ENCODE measurements around the gene WIPF1.

The WIPF1 gene, protein sequence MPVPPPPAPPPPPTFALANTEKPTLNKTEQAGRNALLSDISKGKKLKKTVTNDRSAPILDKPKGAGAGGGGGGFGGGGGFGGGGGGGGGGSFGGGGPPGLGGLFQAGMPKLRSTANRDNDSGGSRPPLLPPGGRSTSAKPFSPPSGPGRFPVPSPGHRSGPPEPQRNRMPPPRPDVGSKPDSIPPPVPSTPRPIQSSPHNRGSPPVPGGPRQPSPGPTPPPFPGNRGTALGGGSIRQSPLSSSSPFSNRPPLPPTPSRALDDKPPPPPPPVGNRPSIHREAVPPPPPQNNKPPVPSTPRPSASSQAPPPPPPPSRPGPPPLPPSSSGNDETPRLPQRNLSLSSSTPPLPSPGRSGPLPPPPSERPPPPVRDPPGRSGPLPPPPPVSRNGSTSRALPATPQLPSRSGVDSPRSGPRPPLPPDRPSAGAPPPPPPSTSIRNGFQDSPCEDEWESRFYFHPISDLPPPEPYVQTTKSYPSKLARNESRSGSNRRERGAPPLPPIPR

DNA sequence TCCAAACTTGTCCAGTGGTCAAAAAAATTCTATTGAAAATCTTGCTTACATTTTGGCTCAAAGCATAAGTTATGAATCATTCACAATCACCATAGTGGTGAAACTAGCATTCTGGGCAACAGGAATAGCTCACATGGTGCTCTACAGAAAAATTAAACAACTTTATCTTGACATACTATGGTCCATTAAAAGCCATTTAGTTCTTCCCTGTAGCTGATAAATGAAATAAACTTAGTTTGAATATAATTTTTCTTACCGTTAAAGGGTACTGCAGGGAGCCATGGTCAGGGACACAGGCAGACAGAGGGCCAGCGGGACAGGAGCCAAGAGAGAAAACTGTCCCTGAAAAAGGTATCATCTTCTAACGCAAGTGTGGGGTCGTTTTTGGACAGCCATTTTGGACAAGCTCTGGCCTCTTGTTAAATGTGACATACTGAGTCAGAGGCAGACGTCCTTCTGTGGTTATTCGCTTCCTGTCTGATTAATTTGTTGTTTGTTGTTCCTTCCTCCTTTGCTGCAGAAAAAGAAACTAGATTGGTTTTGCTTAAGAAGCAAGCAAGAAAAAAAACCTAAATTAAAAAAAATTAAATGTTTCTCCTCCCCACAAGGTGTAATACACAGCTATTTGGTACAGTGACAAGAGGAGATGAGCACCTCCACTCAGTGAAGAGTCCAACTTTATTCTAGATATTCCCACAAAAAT is at the start of gene WIPF1:
TSS of gene WIPF1 (minus strand) at position 460 of the 703 bp plus-strand sequence. CDS start 12,231 bp downstream, outside the sequence.
- DNase-seq: no peak

DNA sequence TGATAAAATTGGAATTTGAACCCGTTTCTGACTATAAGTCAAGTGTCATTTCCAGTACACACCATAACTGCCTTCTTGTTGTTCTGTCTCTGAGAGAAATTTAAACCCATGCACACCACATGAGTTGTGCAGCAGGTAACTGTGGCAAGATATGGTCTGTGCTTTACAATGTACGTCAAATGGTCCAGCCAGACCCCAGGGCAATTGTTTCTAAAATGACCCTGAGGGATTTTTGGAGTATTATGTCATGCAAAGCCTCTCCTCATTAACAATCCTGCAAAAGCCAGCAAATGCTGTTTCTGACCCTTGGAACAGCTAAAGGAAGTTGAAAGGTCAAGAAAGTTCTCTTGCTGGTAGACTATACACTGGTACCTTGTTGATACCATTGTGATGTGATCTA is 47.7 kb upstream of the WIPF1 start:
- DNase-seq: no peak

DNA sequence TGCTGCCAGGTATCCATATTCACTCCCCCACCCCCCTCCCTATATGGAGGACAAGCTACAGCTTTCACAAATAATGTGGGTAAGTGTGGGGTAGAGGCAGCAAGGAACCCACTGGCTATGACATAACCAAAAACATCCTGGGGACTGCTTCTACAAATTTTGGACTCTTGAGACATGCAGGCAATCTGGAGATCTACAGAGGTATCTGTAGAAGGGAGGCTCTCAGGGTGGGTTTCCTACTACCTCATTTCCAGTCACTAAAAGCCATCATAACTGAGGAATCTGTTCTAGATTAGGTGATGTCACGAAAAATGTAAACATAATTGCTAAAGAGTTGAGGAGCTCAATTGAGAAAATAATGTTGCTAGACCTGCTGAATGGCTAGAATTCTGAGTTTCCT is 46.8 kb upstream of the WIPF1 start:
- DNase-seq: no peak

DNA sequence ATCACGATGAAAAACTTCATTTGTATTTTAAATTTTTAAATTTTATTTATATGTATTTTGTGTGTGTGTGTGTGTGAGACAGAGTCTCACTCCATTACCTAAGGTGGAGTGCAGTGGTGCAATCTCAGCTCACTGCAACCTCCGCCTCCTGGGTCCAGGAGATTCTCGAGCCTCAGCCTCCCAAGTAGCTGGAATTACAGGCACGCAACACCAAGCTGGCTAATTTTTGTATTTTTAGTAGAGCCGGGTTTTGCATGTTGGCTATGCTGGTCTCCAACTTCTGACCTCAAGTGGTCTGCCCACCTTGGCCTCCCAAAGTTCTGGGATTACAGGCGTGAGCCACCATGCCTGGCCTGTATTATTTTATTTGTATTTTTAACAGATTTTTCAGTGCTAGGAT is 45.8 kb upstream of the WIPF1 start:
- no peak for DNase-seq

DNA sequence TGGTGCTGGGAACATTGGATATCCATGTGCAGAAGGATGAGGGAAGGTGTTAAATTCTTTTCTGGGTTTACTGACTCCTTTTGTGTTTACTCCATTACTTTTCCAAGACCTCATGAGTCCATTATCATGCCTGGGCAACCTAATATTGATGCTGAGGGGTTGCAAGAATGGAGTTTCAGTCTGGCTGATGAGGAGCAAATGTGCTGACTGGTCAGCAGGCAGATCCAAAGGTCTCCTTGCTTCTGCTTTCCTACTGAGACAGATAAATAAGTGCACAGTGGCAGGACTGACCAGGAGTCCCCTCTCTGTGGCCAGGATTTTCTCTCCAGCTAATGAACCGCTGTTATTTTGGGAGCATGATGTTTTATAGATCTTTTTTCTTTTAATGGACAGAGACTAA is 43.6 kb upstream of the WIPF1 start:
- no peak for DNase-seq

DNA sequence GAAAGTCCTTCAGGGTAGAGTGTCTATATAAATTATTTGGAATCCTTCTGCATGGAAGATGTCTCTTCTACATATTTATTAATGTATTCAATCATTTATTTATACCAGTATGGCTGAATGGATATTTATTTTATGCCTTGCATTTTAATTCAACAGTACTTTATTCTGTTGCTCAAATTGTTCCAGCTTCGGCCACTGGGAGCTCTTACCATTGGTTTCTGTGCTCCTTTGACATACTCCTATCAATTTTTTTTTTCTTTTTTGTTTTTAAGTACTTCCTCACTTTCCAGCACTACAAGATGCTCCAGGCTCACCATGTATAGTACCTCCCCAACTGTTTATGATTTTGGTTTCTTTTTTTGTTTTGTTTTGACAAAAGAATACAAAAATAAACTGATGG is 39.4 kb upstream of the WIPF1 start:
- DNase-seq: no peak

DNA sequence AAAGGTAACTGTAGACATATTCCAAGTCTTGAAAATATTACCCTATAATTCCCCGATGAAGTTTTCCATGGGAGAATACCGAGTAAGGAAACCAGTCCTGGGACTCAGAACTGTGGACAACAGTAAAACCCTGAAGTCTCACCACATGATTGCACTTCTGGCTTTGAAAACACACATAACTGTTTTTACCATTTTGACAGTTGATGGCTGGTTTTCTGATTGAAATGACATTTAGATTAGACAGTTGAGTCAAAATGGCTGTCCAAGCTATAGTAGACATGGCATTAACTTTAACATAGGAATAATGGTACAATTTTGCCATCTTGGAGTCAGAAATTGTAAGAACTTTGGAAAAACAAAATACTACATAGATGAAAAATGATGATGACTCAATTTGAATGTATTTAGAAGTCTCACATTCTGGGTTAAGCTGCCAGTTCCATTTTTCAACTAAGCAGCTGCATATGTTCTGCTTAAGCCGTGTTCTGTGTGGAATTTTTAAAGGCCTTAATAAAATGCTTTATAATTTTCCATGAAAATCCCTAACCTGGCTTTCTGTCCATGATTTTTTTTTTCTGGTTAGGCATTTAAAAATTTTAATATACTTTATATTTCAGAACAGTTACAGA is 38.3 kb upstream of the WIPF1 start:
- no peak for DNase-seq

DNA sequence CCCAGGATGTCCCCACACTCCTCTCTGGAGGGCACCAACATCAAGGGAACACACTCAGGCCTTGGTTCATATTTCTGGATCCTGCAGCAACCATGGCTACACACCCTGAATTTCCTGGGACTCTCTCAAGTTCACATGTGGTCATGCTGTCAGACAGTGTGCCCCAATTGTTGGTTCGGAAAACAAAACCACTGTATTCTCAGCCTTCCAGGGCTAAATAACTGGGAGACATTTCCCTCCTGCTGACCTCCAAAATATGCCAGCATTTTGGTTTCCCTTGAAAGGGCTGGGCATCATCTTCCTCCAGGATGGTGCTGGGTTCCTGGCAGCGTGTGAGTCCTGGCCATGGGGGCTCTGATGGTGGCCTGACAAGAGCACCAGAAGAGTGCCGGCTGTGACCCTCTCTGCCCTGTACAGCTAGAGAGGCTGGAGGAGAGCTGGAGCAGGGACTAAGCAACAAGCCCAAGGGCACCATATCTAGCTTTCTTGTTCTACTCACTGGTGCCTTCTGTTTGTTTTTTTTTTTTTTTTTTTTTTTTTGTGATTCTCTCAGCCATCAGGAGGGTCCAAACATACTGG is 37.5 kb upstream of the WIPF1 start:
- DNase-seq: no peak

DNA sequence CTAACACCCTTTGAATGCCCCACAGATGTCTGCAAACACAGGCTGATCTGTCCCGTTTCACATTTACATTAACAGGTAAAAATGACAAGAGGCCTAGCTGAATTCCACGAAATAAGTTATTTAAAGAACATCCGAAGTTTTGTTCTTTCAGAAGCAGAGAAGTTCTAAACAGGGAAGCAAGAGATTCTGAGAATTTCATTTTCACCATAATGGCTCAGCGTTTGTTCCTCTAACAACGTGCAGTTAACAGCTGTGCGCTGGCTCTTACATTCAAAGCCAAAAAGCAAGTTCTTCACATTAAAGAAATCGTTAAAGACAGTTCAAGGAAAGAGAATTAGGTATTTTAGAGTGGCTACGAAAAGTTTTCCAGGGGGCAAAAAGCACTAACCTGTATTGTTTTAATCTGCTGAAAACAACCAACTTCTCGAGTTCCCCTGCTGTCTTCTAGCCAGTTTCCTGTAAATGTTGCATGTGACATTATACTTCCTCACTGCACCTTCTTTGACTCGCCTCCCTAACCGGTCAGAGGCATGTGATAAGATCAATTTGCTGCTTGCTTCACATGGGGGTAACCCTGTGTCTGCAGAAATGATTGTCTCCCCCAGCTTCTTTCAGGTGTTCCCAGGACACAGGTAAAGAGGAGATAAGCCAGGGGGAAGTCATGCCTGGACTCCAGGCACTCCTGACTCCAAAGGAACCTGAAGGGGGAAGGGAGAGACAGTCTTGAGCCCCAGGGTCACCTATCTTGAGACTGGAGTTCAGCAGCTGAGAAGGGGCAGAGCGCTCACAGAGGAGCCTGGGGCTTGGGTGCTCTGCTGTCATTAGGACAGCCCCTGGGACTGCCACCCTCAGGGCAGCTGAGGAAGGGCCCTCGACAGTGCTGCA is 36.8 kb upstream of the WIPF1 start:
- no peak for DNase-seq

DNA sequence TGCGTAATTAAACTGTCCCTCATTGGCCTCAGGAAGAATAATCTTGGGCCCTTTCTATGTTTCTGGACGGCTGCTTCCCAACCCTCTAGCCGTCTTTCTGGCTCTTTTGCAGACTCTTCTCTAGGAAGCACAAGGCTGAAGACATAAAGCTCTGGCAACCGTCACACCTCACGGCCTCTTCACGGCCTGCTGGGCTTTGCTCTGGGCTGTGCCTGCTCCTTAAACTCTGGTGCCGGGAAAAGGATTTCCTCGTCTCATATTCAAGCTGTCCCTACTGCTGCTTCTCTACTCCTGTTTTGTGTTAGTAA is 36.0 kb upstream of the WIPF1 start:
- DNase-seq: no peak

DNA sequence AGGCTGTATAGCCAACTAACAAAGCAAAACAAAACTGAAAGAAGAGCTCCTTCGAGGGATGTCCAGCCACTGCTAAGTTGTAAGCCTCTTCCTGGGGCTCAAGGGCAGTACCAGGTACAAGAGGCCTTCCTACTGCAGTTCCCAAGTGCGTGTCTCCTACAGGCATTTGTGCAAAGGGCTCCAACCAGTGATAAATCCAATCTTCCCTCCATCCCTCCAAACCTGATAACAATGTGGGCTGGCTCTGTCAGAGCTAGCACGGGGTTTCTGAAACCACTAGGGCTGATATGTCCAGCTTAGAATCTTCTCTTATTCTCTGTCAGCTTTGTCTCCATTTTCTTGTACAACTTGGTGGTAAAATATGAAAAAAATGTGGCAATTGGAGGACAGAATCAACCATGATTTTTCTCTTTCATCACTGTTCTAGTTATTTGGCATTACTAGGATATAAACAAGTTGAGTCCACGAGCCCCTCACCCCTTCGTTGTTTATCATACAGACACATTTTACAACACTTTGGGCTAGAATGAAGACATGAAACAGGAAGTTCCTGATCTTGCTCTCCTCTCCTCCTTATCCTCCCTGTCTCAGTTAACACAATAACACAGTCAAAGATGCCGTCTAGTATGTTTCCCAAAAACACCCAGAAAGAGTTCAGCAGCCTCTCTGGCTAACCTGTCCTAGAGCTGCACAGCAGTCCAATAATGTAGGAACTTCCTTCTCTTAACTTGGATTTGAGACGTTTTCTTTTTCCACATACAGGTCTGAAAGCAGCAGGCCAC is 35.4 kb upstream of the WIPF1 start:
- no peak for DNase-seq

DNA sequence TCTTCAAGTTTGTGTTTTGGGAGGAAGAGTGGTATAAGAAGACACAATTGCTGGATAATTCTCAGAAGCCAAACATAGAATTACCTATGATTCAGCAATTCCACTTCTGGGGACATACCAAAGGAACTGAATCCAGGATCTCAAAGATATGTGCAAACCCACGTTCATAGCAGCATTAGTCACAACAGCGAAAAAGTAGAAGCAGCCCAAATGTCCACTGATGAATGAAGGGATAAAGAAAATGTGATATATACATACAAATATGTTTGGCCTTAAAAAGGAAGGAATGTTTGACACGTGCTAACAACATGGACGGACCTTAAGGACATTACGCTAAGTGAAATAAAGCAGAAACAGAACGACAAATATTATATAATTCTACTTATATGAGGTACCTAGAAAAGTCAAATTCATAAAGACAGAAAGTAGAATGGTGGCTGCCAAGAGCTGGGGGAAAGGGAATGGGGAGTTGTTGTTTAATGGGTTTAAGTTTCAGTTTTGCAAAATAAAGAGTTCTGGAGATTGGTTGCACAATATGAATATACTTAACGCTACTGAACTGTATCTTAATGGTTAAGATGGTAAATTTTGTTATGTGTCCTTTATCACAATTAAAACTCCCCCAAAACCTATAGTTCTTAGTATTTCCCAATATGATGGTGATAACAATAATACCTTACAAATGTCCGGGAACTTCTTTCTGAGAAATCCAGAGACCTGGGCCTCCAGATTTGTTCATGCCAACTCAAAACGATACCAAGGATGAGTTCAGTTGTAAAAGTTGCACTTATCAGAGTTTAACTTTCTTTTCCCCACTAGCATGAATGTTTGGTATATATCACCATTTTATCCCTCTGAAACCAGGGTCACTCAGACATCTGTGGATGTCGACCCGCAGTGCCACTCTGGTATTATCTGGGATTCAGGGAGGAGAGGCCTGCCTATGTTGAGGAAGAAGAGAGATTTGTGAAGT is 33.7 kb upstream of the WIPF1 start:
- no peak for DNase-seq

DNA sequence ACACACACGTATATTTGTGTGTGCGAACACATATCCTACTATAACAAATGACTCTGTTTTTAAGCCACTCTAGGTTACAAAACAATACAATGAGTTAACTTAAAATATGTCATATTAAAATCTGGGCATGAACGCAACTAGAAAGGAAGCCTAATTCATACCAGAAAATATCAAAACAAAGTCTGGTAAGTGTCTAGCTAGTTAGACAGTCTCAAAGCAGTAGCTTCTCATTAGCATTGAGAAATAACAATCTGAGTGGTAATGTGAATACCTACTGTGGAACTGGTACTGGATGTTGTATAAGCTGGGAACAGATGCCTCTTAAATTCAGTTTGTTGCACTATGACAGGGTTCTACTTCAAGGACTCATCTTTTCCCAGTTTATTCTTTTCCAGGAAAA is 32.5 kb upstream of the WIPF1 start:
- no peak for DNase-seq

DNA sequence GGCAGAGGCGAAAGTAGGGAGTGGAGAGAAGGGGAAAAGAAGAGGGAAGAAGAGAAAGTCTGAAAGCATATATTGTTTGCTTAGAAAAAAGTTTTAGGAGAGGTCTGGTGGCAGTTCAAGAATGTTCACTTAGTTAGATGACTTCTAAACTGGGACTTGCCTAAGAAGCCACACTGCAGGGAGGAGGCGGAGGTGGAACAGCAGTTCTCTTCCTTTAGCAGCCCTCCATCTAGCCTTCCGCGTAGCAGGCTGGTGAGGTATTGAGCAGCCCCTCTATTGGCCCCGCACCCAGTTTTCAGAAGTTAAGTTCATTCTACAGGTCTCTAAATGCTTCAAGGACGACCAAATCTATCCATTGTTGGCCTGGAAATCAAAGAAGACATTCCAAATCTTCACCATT is 31.9 kb upstream of the WIPF1 start:
- DNase-seq: no peak

DNA sequence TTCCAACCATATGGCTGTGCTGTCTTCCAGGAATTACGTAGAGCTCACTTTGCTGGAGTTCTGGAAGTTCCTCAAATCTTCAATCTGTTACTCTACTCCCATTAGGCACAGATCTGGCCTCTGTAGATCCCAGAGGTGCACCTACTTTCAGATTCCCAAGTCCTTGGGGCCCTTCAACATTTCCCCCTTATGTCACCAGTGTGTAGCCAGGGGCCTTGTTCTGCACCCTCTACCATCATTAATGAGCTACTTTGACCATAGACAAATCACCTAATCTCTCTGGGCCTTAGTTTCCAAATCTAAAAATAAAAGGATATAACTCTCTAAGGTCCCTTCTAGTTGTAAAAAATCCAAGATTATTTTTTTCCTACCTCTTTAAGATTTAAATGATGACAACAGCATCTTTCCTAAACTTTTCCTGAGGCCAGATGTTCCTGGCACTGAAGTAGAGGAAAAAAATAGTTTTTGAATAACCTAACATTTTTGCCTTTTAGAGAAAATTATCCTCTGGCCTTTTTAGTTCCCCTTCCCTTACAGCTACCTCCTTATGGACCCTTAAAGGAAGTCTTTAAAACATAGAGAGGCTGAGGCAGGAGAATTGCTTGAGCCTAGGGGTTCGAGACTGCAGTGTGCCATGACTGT is 31.0 kb upstream of the WIPF1 start:
- no peak for DNase-seq

DNA sequence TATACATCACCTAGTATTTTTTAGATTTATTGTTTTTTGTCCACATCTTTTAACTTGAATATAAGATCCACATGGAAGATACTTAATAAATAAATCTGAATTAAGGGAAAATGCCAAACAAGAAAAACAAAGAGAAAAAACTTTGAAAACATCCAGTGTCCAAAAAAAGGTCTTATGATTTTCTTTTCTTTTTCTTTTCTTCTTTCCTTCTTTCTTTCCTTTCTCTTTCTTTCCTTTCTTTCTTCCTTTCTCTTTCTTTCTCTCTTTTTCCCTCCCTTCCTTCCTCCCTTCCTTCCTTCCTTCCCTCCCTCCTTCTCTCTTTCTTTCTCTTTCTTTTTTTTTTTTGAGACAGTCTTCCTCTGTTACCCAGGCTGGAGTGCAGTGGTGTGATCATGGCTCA is 29.6 kb upstream of the WIPF1 start:
- no peak for DNase-seq

DNA sequence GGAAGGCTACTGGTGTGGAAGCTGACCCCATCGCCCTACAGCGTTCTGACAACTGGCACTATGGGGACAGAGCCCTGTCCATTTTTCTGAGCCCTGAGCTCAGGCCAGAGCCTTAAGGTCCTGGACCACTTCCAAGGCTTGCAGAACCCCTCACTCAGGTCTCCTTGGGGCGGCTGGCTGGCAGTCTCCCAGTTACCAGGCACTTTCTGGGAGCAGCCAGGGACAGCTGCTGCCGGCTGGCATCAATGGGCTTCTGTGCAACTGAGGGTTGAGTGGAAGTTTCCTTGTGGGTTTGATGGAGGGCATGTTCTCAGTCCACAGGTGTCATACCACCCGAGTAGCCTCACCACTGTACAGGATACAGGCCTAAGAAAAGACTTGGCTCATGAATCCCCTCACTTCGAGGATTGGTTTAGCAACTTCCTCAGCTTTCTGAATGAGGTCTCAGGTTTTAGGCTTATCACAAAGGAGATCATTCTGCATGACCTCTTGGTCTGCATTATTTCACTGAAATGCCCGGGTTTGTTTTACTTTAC is 27.4 kb upstream of the WIPF1 start:
- DNase-seq: no peak

DNA sequence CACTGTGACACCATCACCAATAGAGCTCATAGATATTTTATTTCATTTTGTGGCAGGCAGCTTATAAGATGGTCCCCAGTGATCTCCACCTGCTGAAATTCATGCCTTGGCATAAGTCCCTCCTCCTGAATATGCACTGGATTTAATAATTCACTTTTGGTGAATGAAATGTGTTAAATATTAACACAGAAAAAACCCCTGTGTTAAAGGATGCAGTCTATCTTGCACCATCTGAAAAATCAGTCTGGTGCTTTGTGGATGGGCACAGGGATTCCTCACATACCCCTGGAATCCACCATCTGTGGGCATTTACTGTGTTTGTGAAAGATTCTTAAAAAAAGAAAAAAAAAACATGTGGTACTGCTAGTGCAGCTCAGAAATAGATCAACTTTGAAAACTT is 26.1 kb upstream of the WIPF1 start:
- no peak for DNase-seq

DNA sequence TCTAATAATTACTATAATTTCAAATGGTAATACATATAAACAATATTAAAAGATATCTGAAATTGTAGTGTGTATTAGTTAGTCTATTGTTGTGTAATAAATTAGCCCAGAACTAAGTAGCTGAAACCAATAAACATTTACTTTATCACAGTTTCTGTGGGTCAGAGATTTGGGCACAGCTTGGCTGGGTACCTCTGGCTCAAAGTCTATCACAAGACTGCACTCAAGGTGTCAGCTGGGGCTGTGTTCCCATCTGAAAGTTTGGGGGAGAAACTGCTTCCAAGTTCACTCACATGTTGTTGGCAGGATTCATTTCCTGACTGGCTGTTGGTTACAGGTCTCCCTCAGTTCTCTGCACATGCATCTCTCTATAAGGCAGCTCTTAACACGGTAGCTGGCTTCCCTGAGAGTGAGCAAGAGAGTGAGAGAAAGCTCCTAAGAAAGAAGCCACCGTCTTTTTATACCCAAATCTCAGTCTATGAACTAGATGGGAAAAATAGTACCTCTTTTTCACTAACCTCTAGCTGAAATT is 25.6 kb upstream of the WIPF1 start:
- no peak for DNase-seq

DNA sequence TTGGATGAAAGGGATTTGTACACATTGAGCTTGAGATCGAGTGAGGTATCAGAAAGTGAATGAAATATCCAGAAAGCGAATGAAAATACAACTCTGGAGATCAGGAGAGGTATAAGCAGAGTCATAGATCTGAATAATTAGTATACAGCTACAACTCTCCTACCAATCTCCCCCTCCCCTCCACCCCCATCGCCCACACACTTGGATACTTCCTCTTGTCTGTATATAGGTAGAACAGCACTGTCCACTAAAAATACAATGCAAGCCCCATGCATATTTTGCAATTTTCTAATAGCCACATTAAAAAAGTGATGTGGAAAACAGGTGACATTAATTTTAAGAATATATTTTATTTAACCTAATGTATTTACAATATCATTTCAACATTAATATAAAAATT is 23.7 kb upstream of the WIPF1 start:
- no peak for DNase-seq
